GM18508 (cell line): Measurements from ENCODE around the gene BBIP1.

Source experiments
- ATAC-seq: cut with Tn5 transposase; IDR thresholded peaks from one replicate; pipeline ENCODE4 v1.9.1; 2021; ENCODE audit warnings: moderate number of reproducible peaks; ENCODE audit not compliant: insufficient read depth, unreplicated experiment

Gene BBIP1

GRCh38 chr10:110892602-110893288, 26.2 kb downstream of the BBIP1 start:
- ATAC-seq = no peak

DNA sequence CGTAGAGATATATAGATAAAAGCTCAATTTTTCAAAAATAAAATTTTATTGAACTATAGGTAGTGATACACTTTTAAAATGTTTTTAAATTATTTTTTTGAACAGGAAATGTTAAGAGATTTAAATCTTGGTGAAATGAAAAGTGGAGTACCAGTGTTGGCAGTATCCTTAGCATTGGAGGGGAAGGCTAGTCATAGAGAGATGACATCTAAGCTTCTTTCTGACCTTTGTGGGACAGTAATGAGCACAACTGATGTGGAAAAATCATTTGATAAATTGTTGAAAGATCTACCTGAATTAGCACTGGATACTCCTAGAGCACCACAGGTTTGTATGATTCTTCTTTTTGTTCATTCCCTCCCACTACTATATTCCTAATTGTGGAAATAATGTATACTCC, 31.4 kb downstream of the BBIP1 start:
- ATAC-seq = no peak

DNA sequence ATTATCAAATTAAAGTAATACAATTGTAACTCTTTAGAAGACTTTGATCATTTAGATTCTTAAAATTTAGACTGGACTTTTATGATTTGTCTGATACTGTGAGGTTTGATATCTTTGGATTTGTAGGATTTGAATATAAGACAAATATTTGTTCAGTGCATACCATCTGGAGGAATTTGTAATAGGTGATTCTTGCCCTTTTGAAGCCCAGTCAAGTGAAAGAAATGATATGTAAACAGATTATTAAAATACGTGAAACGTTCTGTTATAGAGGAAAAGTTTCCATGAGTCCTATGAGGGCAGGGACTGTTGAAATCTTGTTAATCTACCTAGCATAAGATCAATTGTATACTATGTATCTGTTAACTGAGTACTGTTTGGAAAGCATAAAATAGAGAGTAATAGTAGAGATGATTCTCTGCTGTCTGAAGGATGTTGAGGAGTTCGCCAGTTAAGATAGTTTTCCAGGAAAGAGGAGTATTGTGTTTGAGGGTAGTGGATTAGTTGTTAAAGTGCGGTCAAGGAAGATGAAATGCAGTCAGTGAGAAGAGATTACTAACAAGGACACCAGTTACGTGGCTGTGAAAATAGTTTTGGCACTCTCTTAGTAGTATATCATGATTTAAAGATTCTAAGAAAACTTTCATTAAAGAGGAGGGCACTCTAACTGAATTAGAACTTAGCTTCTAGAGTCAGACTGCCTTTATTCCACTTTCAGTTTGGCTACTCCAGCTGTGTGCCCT, 32.9 kb downstream of the BBIP1 start:
- ATAC-seq = no peak

GRCh38 chr10:110883924-110884323, 35.1 kb downstream of the BBIP1 start:
- ATAC-seq = no peak

DNA sequence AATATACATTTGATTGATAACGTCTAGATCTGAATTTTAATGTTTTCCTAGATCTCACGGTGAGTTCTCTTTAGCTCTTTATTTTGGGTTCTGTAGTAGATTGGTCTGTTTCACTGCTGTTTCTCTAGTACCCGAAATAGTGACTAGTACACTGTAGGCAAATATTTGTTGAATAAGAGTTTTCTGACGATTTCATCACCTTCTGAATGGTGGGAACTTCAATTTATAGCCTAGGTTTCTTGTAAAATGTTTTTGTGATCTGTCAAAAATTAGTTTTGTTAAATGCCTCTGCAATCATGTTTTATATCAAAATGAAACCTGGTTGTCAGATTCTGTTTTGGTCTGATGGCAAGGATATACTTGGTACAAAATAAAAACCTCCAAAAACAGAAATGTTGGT, 37.1 kb downstream of the BBIP1 start:
- ATAC-seq = no peak

DNA sequence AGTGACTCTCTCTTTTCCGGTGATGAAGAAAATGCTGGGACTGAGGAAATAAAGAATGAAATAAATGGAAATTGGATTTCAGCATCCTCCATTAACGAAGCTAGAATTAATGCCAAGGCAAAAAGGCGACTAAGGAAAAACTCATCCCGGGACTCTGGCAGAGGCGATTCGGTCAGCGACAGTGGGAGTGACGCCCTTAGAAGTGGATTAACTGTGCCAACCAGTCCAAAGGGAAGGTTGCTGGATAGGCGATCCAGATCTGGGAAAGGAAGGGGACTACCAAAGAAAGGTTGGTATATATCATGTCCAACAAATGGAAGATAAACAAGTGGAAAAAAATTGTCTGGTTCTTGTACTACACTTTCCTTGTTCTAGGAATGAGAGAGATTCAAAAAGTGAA, 37.7 kb downstream of the BBIP1 start:
- no peak for ATAC-seq

- ATAC-seq = no peak
These were observed 39.0 kb downstream of the BBIP1 start for GRCh38 chr10:110880012-110880411.

- no peak for ATAC-seq
These were observed 42.2 kb downstream of the BBIP1 start for GRCh38 chr10:110876788-110877187.

DNA sequence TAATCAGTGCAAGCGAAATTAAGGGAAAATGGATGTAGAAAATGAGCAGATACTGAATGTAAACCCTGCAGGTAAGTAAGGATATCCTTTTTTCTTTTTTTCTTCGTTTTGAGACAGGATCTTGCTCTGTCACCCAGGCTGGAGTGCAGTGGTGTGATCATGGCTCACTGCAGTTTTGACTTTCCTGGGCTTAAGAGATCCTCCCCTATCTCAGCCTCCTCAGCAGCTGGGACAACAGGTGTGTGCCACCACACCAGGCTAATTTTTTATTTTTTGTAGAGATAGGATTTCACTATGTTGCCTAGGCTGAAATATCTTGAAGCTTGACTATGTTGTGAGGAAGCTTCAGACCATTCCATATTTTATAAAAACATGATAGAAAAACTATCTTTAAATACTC, 43.0 kb downstream of the BBIP1 start:
- no peak for ATAC-seq

- ATAC-seq = no peak
These were observed 45.0 kb downstream of the BBIP1 start for GRCh38 chr10:110873951-110874350.

DNA sequence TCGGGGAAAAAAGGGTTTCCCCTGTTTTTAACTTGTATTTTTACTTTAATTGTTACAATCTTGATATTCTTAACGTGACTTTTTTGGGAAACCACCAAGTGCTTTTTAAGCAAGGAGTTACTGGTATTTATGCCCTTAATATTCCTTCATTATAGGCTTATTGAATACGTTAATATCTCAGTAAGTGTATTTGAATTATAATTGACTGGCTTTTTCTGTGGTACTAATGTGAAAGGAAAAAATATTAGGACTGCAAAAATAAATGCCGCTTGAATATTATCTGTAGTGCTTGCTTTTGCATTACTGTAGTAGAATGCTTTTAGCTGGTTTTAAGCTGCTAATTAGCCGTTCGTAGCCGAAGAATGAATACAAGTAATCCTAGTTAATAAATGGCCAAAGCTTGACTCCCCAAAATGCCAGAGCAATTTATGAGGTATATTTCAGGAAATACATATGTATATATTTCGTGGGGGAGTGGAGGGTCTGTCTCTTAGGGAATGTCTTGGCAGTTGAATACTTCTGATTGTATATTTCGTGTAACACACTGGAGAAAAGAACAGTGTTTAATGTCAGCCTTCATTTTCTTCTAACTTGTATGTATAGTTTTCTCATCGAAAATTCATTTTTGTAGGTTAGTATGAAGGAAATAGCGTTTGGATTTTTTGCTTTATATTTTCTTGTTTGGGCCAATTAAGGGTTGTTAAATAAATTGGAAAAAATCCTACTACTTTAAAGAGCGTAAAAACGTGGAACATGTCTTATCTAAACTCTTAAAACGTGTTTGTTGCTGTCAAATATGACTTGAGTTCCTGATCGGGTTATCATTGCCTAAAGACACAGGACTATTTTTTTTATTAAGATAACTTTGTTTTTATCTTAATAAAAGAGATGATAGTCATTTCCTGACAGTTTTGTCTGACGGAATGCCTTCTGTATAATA, 45.7 kb downstream of the BBIP1 start:
- ATAC-seq = no peak

- ATAC-seq = no peak
These were observed 46.6 kb downstream of the BBIP1 start for GRCh38 chr10:110872145-110872983.

GRCh38 chr10:110871298-110872084, 47.5 kb downstream of the BBIP1 start, which contains the start of gene PDCD4:
Gene PDCD4, plus strand, starts transcription at chr10:110871928. Its CDS starts 4,100 bp downstream, at chr10:110876028.
- peak; percentile 48 for ATAC-seq

DNA sequence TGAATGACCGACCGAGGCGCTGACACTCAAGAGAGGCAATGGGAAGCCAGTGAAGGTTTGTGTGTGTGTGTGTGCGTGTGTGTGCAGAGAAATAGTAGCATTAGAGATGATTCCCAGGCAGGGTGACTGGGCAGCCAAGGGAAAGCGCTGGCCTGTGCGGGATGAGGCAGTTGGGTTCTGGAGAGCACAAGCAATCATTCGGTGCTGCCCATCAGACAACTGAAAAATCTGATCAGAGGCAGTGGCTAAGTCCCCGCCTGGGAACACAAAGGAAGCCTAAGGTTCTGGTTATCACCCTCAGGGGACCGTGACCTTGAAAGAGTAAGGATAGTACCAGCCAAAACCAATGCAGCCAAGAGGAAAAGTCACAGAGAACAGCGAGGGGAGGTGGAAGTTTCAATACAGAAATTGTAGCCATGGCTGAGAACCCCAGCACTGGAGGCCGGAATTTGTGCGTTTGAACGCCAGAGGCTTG, 48.1 kb downstream of the BBIP1 start:
- no peak for ATAC-seq

GRCh38 chr10:110868981-110869380, 50.0 kb downstream of the BBIP1 start:
- no peak for ATAC-seq

DNA sequence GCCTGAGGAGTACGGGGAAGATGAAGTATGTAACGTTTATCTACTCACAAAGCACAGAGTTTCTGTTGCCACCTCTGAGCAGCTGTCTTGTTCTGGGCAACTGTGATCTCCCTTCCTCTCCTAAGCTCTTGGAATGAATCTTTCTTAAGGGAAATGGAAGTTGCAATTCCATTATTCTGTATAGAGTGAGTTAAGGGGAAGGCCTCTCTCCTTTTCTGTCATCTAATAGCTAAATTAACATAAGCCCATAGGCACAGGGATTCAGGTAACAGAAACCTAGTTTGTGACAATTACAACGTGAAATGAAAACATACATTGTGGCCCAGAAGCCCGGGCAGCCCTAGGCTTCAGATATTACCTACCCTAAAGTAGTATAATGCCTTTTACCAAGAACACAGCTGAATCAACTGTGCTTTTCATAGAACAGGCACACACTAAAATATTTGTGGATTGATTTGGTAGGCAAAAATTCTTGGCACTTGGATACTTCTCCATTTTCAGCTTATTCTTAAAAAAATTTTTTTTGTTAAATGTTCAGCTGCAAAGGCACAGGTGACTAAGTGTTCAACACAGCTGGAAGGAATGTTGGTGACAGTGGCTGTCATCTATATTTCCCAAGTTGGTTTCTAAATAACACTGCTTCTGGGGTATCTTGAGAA, 51.0 kb downstream of the BBIP1 start:
- no peak for ATAC-seq

DNA sequence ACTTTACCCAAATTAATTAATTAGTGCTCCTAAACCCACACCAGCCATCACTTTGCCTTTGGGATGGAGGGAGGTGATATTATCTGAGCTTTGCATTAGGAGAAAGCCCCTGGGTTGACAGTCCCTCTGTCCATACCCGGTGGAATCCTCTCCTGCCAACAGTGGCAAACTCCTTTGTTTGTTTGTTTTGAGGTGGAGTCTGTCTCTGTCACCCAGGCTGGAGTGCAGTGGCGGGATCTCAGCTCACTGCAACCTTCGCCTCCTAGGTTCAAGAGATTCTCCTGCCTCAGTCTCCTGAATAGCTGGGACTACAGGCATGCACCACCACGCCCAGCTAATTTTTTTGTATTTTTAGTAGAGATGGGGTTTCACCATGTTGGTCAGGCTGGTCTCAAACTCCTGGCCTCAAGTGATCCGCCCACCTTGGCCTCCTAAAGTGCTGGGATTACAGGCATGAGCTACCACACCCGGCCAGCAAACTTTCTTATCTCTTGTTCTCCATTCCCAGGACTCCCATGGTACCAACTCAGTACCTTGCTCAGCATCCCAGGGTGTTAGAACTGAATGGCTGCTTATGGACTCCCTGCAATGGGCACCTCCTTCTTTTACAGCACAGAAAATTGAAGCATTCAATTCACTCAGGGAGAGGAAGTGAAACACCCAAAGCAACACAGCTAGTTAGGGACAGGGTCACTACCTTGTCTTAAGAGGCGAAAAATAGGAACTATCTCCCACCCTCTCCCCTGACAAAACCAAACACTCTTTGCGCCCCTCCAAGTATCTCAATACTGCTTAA, 51.8 kb downstream of the BBIP1 start:
- ATAC-seq = peak; percentile 35
